OCI-LY3 (cell line): ENCODE measurements around the gene PTPRN2.

Experiments
- EZH2phosphoT487 ChIP-seq: fragments of 200-600 bp; shearing (Covaris generic); IDR thresholded peaks from 2 replicates; pipeline ENCODE4 v1.6.1; 2018; ENCODE audit warnings: antibody characterized with exemption, mixed run types, low read depth
- TF ChIP-seq, protein P1 (sequence below): fragments of 200-600, 300-600 bp; sonication (generic); IDR thresholded peaks from 2 replicates; pipeline ENCODE4 v1.5.1; 2014; ENCODE audit warnings: antibody characterized with exemption, low read length, low read depth

DNA sequence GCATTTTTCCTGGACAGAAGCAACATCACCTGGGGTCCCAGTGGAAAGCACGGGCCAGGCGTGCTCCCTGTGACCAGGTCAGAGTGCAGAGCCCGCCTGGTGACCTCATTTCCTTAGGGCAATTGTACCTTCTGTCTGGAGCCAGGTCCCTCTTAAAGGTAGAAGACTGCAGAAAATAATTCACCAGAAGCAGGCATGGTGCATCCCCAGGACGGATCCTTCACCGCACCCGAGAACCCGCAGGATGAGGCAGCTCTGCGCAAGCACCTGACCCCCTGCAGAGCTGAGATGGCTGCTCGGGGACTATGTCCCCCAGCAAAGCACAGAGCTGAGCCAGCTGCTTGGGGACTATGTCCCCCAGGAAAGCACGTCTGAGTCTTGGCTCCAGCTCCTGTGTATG, 557.6 kb downstream of the PTPRN2 start:
- TF ChIP-seq, protein P1, sequence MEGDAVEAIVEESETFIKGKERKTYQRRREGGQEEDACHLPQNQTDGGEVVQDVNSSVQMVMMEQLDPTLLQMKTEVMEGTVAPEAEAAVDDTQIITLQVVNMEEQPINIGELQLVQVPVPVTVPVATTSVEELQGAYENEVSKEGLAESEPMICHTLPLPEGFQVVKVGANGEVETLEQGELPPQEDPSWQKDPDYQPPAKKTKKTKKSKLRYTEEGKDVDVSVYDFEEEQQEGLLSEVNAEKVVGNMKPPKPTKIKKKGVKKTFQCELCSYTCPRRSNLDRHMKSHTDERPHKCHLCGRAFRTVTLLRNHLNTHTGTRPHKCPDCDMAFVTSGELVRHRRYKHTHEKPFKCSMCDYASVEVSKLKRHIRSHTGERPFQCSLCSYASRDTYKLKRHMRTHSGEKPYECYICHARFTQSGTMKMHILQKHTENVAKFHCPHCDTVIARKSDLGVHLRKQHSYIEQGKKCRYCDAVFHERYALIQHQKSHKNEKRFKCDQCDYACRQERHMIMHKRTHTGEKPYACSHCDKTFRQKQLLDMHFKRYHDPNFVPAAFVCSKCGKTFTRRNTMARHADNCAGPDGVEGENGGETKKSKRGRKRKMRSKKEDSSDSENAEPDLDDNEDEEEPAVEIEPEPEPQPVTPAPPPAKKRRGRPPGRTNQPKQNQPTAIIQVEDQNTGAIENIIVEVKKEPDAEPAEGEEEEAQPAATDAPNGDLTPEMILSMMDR: no peak
- no peak for TF ChIP-seq EZH2phosphoT487
